ENCODE data around the gene SLC6A15. TPM values are rescaled to one million over a fixed set of nuclear protein-coding genes. Genes with fewer than 3 reads are reported as not detected.

SLC6A15 gene
- total RNA-seq, 1 donor from 2014 or later: not detected

DNA sequence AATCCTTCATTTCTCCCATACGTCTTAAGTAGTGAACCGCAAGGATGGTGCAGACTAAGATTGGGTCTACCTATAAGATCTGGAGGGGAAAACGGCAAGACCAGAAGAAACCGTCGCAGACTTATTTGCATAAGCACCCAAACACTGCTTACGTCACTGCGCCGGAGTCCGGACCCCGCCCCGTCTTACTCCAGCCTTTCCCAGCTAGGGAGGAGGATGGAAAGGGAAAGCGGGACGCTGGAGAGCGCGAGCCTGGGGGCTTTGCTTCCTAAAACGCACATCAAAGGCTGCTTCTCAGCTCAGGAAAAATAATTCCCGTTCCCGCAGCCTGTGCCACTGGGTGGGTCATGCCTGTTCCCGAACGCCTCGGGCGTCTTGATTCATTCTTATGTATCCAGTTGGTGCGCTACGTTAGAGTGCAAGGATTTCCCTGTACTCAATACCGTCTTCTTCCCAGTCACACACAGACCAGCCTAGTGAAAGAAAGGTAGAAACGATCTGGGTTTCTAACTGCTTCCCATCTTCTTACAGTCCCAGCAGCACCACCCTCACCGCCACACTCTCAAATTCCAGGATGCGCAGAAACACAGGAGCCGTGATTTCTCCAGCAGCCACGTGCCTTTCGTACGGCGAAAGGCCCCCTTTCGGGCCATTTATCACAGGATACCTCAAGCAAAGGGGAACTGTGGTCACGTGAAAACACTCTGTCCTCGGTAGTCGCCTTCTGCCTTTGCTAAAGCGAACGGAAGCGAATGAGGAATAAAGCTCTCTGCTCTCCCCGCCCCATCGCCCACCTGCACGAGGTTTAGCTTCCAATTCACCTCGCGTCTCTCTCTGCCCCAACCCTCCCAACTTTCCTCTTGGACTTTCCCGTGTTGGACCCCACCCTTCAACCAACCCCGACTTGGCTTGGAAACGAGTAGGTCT lies 1.1 kb downstream of the SLC6A15 start:
- no peaks in the 10 kb centered on the region for H3K36me3 Mint-ChIP-seq (ENCODE audit: low read depth)
- peak; percentile 56 for DNase-seq
- H3K27me3 Mint-ChIP-seq: peaks cover 43% of the 10 kb centered on the region
- intact Hi-C loops (cut with micrococcal nuclease): loop anchor here (2.0 kb wide), 1 partner anchor 367 kb away; no protein-coding TSS in a partner anchor
- H3K4me3 Mint-ChIP-seq: peak overlapping the region; percentile 50
- peaks cover 6% of the 10 kb centered on the region for H3K4me1 Mint-ChIP-seq
- no peaks in the 10 kb centered on the region for H3K9me3 Mint-ChIP-seq
- no peak overlapping the region for H3K27ac Mint-ChIP-seq

DNA sequence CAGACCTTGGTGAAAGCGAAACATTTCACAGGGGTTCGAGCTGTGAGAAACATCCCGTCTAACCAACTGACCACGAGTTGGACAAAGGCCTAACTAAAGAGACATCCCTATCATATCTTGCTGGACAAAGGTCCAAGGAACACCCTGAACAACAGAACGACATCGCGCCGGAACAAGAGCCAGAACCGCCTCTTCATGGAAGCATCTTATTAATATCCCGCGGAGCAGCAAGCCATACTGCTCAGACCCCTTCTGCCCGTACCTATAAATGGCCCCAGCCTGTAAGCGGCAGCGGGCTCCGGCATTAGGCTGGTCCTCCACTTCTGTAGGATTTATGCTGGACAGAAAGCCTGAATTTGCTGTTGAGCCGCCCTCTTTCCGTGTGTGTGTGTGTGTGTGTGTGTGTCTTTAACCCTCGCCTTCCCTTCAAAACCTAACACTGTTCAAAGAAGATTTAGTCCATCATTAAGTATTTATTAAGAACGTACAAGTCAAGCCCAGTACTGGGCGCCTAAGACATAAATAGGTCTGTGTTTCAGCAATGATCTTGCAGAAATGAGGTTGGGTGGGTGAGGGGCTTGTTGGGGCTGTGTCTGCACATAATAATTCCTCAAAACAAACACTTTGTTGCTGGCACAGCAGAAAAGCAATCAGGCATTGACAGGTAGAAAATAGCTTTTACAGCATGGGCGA lies 1.9 kb downstream of the SLC6A15 start:
- H3K27me3 Mint-ChIP-seq: peaks cover 44% of the 10 kb centered on the region
- H3K4me1 Mint-ChIP-seq: peaks cover 6% of the 10 kb centered on the region
- no peak overlapping the region for H3K27ac Mint-ChIP-seq
- no peak for DNase-seq
- intact Hi-C loops (cut with micrococcal nuclease): loop anchor here (2.0 kb wide), 1 partner anchor 368 kb away; no protein-coding TSS in a partner anchor
- no peaks in the 10 kb centered on the region for H3K36me3 Mint-ChIP-seq (ENCODE audit: low read depth)
- H3K4me3 Mint-ChIP-seq: peak overlapping the region; percentile 50
- no peaks in the 10 kb centered on the region for H3K9me3 Mint-ChIP-seq

DNA sequence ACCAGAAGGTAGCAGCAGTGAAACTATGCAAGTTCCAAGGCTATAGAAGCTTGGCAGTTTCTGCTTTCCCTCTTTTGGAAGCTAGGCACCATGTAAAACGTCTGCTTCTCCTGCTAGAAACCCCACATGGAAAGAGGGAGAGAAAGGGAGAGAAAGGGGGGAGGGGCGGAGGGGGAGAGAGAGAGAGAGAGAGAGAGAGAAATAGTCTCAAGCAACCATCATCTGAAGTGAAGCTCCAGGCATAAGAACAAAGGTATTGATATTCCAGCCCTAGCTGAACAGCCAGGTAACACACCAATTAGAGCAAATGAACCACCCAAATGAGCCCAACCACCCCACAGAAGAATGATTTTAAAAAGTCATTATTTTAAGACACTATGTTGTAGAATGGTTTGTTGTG lies 8.5 kb downstream of the SLC6A15 start:
- H3K4me1 Mint-ChIP-seq: no peaks in the 10 kb centered on the region
- no peak for DNase-seq
- no peaks in the 10 kb centered on the region for H3K9me3 Mint-ChIP-seq
- H3K36me3 Mint-ChIP-seq (ENCODE audit: low read depth): no peaks in the 10 kb centered on the region
- H3K4me3 Mint-ChIP-seq: no peak overlapping the region
- intact Hi-C loops (cut with micrococcal nuclease): no loop called here
- no peak overlapping the region for H3K27ac Mint-ChIP-seq
- H3K27me3 Mint-ChIP-seq: peaks cover 3% of the 10 kb centered on the region

DNA sequence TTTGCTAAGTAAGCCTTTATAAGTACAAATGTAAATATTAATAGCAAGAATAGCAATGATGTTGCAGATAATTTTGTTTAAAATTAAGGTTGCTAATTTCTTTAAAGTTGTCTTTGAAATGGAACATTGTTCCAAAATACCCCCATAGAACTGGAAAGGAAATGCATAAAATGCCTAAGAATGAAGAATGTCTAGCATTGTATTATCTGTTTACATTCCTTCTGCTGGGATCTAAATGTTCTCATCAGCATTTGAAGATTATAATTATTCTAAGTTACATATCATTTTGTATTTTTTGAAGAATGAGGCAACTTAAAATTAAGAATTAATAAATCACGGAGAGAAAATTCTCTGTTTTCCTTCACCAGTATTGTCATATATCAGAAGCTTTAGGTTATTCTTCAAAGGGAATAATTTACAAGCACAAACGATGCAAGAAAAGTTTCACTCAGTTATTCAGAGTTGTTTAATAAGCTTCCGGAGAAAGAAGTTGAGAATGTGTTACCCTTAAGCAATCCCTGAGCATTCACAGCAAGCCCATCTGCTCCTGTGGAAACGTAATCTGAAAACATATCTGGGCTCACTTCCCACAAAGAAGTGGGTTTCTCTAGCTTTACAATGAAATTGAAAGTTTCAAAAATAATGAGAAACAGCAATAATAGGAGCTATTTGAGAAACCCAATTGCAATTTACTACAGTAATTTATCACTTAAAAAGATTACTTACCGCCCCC lies 21.3 kb downstream of the SLC6A15 start:
- intact Hi-C loops (cut with micrococcal nuclease): no loop called here
- no peaks in the 10 kb centered on the region for H3K27me3 Mint-ChIP-seq
- no peak for DNase-seq
- H3K27ac Mint-ChIP-seq: no peak overlapping the region
- H3K4me1 Mint-ChIP-seq: no peaks in the 10 kb centered on the region
- no peaks in the 10 kb centered on the region for H3K9me3 Mint-ChIP-seq
- no peak overlapping the region for H3K4me3 Mint-ChIP-seq
- no peaks in the 10 kb centered on the region for H3K36me3 Mint-ChIP-seq (ENCODE audit: low read depth)

DNA sequence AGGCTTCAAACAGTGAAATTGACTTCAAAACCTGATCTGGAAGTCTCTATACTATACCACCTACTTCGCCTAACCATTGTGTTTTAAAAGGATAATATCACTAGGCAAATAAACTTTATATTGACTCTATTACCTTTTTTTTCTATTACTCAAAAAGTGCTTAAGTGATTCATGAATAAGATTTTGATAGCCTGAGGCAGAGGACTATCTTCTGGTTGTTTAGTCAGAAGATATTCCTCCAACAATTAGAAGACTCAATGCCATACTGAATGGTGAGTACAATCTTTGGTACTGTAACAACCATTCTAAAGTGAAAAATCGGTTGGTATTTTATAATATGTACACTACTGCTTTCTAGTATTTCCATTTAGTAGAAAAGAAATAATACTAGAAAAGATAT lies 22.8 kb downstream of the SLC6A15 start:
- H3K27ac Mint-ChIP-seq: no peak overlapping the region
- no peaks in the 10 kb centered on the region for H3K27me3 Mint-ChIP-seq
- intact Hi-C loops (cut with micrococcal nuclease): no loop called here
- H3K4me1 Mint-ChIP-seq: no peaks in the 10 kb centered on the region
- no peak for DNase-seq
- no peaks in the 10 kb centered on the region for H3K9me3 Mint-ChIP-seq
- H3K36me3 Mint-ChIP-seq (ENCODE audit: low read depth): no peaks in the 10 kb centered on the region
- H3K4me3 Mint-ChIP-seq: no peak overlapping the region

DNA sequence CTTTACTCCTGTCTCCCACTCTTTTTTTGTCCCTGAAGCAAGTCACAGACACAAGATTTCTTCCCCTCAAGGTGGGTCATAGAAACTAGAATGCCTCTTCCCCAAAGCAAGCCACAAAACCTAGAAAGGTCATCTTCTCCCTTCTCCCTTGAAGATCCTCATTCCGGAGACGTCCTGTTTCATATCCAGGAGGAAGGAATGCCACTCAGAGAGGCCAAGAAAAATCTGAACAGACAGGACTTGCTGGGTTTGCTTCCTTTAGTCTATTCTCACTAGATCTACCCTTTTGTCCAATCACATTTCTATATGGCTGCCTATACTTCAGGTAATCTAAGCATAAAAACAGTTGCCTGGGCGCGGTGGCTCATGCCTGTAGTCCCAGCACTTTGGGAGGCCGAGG lies 23.7 kb downstream of the SLC6A15 start:
- Mint-ChIP-seq H3K4me1 (no peaks in the 10 kb centered on the region), H3K27ac (no peak overlapping the region), H3K4me3 (no peak overlapping the region), H3K27me3 (no peaks in the 10 kb centered on the region), H3K9me3 (no peaks in the 10 kb centered on the region), H3K36me3 (ENCODE audit: low read depth) (no peaks in the 10 kb centered on the region)
- no peak for DNase-seq
- intact Hi-C loops (cut with micrococcal nuclease): no loop called here

DNA sequence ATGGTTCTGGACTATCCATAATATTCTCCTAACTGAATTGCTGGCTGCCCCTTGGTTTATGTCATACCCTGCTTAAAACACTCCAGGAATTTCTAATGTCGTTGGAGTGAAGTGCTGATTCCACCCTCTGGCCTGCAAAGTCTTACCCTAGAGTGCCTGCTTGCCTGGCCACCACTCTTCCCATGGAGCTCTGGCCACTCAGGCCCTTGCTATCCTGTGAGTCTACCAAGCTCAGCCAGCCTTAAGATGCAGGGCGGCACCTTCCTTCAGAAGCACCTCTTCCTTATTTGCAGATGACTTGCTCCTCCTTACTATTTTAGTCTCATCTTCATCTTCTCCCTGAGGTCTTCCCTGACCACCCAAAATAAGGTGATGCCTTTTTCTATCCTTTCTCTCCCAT lies 35.3 kb downstream of the SLC6A15 start:
- H3K27me3 Mint-ChIP-seq: no peaks in the 10 kb centered on the region
- H3K4me1 Mint-ChIP-seq: no peaks in the 10 kb centered on the region
- no peak overlapping the region for H3K27ac Mint-ChIP-seq
- DNase-seq: no peak
- no peaks in the 10 kb centered on the region for H3K9me3 Mint-ChIP-seq
- no peak overlapping the region for H3K4me3 Mint-ChIP-seq
- intact Hi-C loops (cut with micrococcal nuclease): loop anchor here (10.0 kb wide), 1 partner anchor 1037 kb away; no protein-coding TSS in a partner anchor
- no peaks in the 10 kb centered on the region for H3K36me3 Mint-ChIP-seq (ENCODE audit: low read depth)

DNA sequence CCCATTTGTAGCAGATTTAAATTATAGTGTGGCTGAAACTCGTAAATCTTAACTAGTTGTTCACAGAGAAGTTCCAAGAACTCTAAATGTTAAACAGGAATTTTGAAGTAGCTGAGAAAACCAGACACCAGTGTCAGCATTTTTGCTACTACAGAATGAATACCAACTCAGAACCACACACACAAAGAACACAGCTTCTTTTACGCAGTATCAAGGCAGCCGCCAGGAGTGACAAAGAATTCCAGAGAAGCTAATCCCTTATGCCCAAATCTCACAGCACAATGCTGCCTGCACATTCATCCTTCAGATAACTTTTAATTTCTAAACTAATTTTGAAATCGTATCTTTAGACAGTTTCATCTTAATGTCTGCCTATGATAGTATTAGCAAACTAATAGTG lies 37.4 kb downstream of the SLC6A15 start:
- no peaks in the 10 kb centered on the region for H3K27me3 Mint-ChIP-seq
- H3K4me1 Mint-ChIP-seq: no peaks in the 10 kb centered on the region
- no peaks in the 10 kb centered on the region for H3K36me3 Mint-ChIP-seq (ENCODE audit: low read depth)
- H3K9me3 Mint-ChIP-seq: no peaks in the 10 kb centered on the region
- no peak for DNase-seq
- no peak overlapping the region for H3K27ac Mint-ChIP-seq
- intact Hi-C loops (cut with micrococcal nuclease): loop anchor here (10.0 kb wide), 1 partner anchor 1040 kb away; no protein-coding TSS in a partner anchor
- no peak overlapping the region for H3K4me3 Mint-ChIP-seq

DNA sequence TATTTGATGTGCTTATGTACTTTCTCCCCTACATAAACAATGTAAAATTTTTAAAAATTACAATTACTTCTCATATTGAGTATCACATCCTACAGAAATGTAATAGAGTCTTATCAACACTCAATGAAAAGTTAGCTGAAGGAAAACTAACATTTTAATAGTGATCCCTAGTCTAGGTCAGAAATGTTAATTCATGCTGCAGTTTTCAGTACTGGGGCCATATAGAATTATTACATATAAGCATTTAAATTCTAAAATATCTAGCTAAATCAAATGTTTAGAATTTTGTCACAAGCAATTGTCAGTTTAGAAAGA lies 37.8 kb downstream of the SLC6A15 start:
- Mint-ChIP-seq H3K27ac (no peak overlapping the region), H3K36me3 (ENCODE audit: low read depth) (no peaks in the 10 kb centered on the region), H3K27me3 (no peaks in the 10 kb centered on the region), H3K9me3 (no peaks in the 10 kb centered on the region), H3K4me1 (no peaks in the 10 kb centered on the region), H3K4me3 (no peak overlapping the region)
- no peak for DNase-seq
- intact Hi-C loops (cut with micrococcal nuclease): loop anchor here (1.0 to 10.0 kb wide), 3 partner anchors 155 to 1040 kb away; no protein-coding TSS in a partner anchor

DNA sequence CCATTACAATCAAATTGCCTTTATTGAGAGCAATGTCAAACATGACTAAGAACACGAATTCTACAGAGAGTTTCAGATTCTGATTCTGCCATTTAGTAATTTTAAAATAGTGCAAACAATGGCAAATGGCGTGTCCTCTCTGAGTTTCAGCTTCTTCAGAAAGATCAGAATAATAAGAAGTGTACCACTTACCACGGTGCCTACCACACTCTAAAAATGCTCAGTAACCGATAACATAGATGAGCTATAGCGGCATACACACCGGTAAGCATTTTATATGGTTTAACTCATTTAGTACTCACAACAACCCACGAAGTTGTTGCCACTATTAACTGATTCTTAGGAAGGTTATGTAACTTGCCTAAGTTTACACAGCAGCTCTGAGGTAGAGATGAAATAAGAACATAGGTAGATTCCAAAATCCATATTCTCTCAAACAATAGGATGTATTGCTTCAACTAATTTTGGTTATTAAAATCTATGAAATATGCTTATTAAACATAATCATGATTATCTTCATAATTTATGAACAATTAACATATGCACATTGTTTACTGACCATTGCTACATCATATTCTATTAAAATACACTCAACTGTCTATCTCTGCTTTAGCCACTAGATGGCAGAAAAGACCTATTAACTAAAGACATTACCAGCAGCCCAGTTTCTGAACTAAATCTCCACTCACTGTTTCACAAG lies 38.3 kb downstream of the SLC6A15 start:
- intact Hi-C loops (cut with micrococcal nuclease): loop anchor here (1.0 to 10.0 kb wide), 3 partner anchors 155 to 1041 kb away; no protein-coding TSS in a partner anchor
- no peak for DNase-seq
- Mint-ChIP-seq H3K4me3 (no peak overlapping the region), H3K27ac (no peak overlapping the region), H3K9me3 (no peaks in the 10 kb centered on the region), H3K27me3 (no peaks in the 10 kb centered on the region), H3K36me3 (ENCODE audit: low read depth) (no peaks in the 10 kb centered on the region), H3K4me1 (no peaks in the 10 kb centered on the region)

DNA sequence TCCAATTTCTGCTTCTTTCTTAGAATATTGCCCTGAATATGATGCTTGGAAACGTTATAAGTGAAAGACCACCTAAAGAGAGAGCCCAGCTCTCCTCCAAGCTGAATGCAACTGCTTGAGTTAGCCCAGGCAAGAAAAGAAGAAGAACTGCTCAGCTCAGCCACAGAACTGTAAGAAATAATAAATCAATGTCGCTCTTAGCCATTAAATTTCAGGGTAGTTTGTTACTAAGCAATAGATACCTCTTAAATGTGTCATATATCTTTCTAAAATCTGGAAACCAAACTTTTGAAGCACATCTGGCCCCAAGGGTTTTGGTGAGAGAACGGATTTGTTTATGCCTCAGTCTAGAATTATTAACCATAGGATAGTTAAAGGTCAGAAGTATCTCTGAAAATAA lies 50.4 kb downstream of the SLC6A15 start:
- Mint-ChIP-seq H3K36me3 (ENCODE audit: low read depth) (no peaks in the 10 kb centered on the region), H3K9me3 (no peaks in the 10 kb centered on the region), H3K4me1 (no peaks in the 10 kb centered on the region), H3K4me3 (no peak overlapping the region), H3K27ac (no peak overlapping the region), H3K27me3 (no peaks in the 10 kb centered on the region)
- no peak for DNase-seq
- intact Hi-C loops (cut with micrococcal nuclease): no loop called here

DNA sequence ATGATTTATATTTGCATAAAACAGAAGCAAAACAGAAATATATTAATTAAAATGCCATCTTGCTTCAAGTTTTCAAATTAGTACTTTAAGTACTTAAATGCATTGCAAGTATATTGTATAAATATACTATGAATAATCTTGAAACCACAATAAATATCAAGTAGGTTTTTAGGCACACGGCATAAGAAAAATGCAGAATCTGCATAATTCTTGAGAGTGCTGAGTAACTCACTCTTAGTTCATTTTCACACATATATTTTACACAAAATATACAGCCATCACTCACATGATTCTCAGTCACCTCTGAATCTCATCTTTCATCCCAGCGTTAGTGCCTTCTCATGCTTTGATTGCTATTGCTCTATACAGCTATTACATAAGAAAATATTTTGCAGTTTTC lies 51.9 kb downstream of the SLC6A15 start:
- Mint-ChIP-seq H3K27ac (no peak overlapping the region), H3K9me3 (no peaks in the 10 kb centered on the region), H3K27me3 (no peaks in the 10 kb centered on the region), H3K4me3 (no peak overlapping the region), H3K4me1 (no peaks in the 10 kb centered on the region), H3K36me3 (ENCODE audit: low read depth) (no peaks in the 10 kb centered on the region)
- intact Hi-C loops (cut with micrococcal nuclease): no loop called here
- DNase-seq: no peak

DNA sequence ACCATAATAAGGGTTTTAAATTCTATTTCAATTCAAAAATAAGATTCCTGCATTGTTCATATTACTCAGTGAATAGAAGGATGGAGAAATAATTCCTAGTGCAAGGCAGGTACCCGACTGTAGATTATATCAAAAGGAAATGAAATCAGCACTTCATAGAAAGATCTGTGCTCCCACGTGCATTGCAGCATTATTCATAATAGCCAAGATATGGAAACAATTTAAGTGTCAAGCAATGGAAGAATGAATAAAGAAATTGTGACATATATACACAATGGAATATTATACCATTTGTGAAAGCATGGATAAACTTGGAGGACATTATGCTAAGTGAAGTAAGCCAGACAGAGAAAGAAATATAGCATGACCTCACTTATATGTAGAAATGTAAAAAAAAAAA lies 53.8 kb downstream of the SLC6A15 start:
- Mint-ChIP-seq H3K4me1 (no peaks in the 10 kb centered on the region), H3K27ac (no peak overlapping the region), H3K4me3 (no peak overlapping the region), H3K27me3 (no peaks in the 10 kb centered on the region), H3K36me3 (ENCODE audit: low read depth) (no peaks in the 10 kb centered on the region), H3K9me3 (no peaks in the 10 kb centered on the region)
- intact Hi-C loops (cut with micrococcal nuclease): no loop called here
- DNase-seq: no peak

All from activated CD4-positive, alpha-beta T cell treated with anti-CD3 and anti-CD28 coated beads, Interleukin-2, amount 10 ng/mL, durations not matched to agents 24 days and 14 days (primary cell).